Head of caudate nucleus (tissue), 42 donors: ENCODE results near the gene FAM216A.
"Not testable (repeated sequence)": the region's sequence is repeated elsewhere in the genome, so short reads cannot be mapped to it uniquely, and the experiment has no call there.

Experiments
- DNase-seq, 42 donors: peaks; one replicate each; pipeline versions ENCODE4 v3.0.0 to v3.0.0-alpha.2; 2020 to 2021; ENCODE audit warnings: mixed read lengths in 7 of 42
- intact Hi-C: fragments of 100-400 bp; cut with DNase I; formaldehyde crosslinking; loops from one replicate; pipeline ENCODE4 v1.15.0; 2022

FAM216A gene

GRCh38 chr12:110466791-110467190, 1.9 kb upstream of the FAM216A start:
- DNase-seq, result no peak
- intact Hi-C loops, result loop anchor here (5.0 kb wide), 1 partner anchor 116 kb away; the partner anchor contains the start of gene PPTC7

- intact Hi-C loops, result loop anchor here (1.0 to 5.0 kb wide), 2 partner anchors 34 to 114 kb away; partner anchors contain the start of genes PPTC7, RAD9B and VPS29
These were observed 815 bp upstream of the FAM216A start for GRCh38 chr12:110467847-110468213.

GRCh38 chr12:110475426-110475825, 6.8 kb downstream of the FAM216A start:
- intact Hi-C loops, result no loop called here
- no peak for DNase-seq

More at GRCh38 chr12:110467847-110468213, 815 bp upstream of the FAM216A start:
- DNase-seq, result no peak

GRCh38 chr12:110498984-110499706, 30.5 kb downstream of the FAM216A start:
- DNase-seq, result no peak
- intact Hi-C loops, result no loop called here

GRCh38 chr12:110501399-110501751, 32.7 kb downstream of the FAM216A start:
- intact Hi-C loops, result loop anchor here (5.0 kb wide), 2 partner anchors 81 to 101 kb away; partner anchors contain the start of gene PPTC7
- peak in 35 of 42 donors; percentile 9 to 79 (median 50) for DNase-seq

- DNase-seq, result peak; percentile 95 to 99 (median 98)
- intact Hi-C loops, result loop anchor here (1.0 to 5.0 kb wide), 3 partner anchors 34 to 100 kb away; partner anchors contain the start of genes FAM216A, GPN3 and PPTC7
These were observed 33.4 kb downstream of the FAM216A start, which contains the start of the genes RAD9B and VPS29 for GRCh38 chr12:110501752-110502738. Gene RAD9B, plus strand, starts transcription at chr12:110502331. Its CDS starts 7 bp downstream, at chr12:110502338. Gene VPS29, minus strand, starts transcription at chr12:110502111. Its CDS starts 60 bp downstream, at chr12:110502051.

GRCh38 chr12:110503432-110503831, 34.8 kb downstream of the FAM216A start:
- intact Hi-C loops, result loop anchor here (5.0 kb wide), 2 partner anchors 79 to 99 kb away; partner anchors contain the start of gene PPTC7
- DNase-seq, result no peak

- no peak for DNase-seq
- intact Hi-C loops, result no loop called here
These were observed 36.7 kb downstream of the FAM216A start for GRCh38 chr12:110505332-110505731.

GRCh38 chr12:110508071-110508586, 39.5 kb downstream of the FAM216A start:
- DNase-seq, result no peak
- intact Hi-C loops, result no loop called here

- intact Hi-C loops, result no loop called here
- DNase-seq, result no peak
These were observed 45.2 kb downstream of the FAM216A start for GRCh38 chr12:110513842-110514241.

- DNase-seq, result no peak
- intact Hi-C loops, result no loop called here
These were observed 45.7 kb downstream of the FAM216A start for GRCh38 chr12:110514363-110514762.

GRCh38 chr12:110516995-110517394, 48.4 kb downstream of the FAM216A start:
- intact Hi-C loops, result no loop called here

GRCh38 chr12:110518014-110518413, 49.4 kb downstream of the FAM216A start:
- DNase-seq, intact Hi-C loops: not testable (repeated sequence)

More at GRCh38 chr12:110516995-110517394, 48.4 kb downstream of the FAM216A start:
- DNase-seq, result no peak

GRCh38 chr12:110520876-110521712, 52.4 kb downstream of the FAM216A start:
- intact Hi-C loops, DNase-seq: not testable (repeated sequence)

- DNase-seq, result no peak
- intact Hi-C loops, result no loop called here
These were observed 59.7 kb downstream of the FAM216A start for GRCh38 chr12:110528277-110528839.

- DNase-seq, result no peak
- intact Hi-C loops, result no loop called here
These were observed 61.9 kb downstream of the FAM216A start for GRCh38 chr12:110530511-110530910.

- intact Hi-C loops, result no loop called here
- no peak for DNase-seq
These were observed 63.2 kb downstream of the FAM216A start for GRCh38 chr12:110531741-110532333.

GRCh38 chr12:110532644-110533043, 64.0 kb downstream of the FAM216A start:
- intact Hi-C loops, result no loop called here
- DNase-seq, result no peak
